Epidermal melanocyte (primary cell): Measurements from ENCODE around the gene POLR1F.
"Not testable (repeated sequence)": the region's sequence is repeated elsewhere in the genome, so short reads cannot be mapped to it uniquely, and the experiment has no call there.

Experiments used
- DNase-seq: peaks from one replicate; pipeline ENCODE4 v3.0.0; 2011; ENCODE audit warnings: low spot score; ENCODE audit not compliant: insufficient read length

The POLR1F gene, protein sequence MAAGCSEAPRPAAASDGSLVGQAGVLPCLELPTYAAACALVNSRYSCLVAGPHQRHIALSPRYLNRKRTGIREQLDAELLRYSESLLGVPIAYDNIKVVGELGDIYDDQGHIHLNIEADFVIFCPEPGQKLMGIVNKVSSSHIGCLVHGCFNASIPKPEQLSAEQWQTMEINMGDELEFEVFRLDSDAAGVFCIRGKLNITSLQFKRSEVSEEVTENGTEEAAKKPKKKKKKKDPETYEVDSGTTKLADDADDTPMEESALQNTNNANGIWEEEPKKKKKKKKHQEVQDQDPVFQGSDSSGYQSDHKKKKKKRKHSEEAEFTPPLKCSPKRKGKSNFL

DNA sequence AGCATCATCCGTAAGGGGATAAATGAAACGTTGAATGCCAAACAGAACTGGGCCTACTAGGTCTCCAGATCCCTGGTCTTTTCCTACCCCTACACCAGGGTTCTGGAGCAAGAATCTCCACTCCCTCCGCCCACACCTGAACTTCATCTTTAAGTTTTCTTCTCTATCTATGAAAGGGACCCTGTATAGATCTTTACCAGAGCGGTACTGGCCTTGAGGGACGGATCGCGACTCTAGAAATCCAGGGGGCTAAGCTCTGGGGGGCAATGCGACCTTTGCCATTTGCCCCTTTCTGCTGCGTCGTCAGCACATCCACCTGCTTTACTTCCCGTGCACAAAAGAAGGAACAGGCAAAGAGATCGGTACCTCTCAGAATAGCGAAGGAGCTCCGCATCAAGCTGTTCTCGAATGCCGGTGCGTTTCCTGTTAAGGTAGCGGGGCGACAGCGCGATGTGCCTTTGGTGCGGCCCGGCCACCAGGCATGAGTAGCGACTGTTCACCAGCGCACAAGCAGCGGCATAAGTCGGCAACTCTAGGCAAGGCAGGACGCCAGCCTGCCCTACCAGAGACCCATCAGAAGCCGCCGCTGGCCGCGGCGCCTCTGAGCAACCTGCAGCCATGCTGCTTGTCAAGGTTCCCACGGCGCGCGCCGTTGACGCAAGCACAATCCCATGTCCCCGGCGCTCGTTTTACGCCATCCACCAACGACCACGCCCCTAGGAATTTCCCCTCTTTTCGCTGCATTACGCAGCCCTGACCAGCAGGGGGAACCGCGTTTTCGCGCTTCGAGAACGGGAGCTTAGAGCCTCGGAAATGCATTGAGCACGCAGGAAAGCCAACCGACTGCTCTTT lies at the start of gene POLR1F:
TSS of gene POLR1F (minus strand) at position 641 of the 852 bp plus-strand sequence. CDS start at position 620, 21 bp downstream.
- peak; percentile 79 for DNase-seq

DNA sequence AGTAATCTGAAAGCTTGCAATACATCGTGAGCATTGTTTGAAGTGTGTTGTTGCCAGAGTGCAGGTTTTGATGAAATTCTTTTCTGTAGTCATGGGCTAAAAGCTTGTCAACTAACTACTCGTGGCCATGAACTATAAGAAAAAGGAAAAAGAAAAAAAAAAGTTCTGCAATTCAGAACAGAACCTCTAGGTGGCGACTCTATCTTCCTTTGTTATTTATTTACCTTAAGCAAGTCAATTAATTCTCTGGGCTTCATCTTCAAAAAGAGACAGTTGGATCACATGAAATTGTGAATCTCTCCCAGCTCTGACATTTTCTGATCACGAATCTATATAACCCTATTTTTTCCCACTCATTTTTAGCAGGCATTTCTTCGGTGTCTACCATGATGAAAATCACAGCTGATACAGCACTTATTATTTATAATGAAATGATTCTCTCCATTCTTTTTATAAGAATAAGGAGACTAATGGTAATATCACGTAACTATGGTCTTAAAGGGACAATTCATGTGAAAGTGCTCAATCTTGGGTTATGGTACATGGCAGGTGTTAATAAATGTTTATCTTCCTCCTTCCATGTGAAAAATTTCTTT lies 45.8 kb upstream of the POLR1F start:
- DNase-seq, result no peak

DNA sequence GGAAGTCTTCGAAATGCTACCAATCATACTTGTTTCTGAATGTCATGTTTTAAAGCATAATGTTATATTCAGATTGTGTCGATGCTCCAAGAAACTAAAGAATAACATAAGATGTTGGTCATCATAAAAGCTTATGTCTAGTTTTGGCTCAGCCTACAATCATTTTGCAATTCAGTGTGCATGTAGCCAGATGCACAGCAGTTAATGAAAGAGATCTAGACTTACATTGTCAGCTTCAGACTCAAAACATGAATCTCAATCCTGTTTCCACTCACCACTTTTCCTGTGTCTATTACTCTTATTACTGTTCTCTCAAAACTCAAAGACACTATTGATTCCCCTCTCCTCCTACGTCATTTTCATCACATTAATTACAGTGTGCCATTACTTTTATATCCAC lies 43.2 kb upstream of the POLR1F start:
- DNase-seq, result no peak

DNA sequence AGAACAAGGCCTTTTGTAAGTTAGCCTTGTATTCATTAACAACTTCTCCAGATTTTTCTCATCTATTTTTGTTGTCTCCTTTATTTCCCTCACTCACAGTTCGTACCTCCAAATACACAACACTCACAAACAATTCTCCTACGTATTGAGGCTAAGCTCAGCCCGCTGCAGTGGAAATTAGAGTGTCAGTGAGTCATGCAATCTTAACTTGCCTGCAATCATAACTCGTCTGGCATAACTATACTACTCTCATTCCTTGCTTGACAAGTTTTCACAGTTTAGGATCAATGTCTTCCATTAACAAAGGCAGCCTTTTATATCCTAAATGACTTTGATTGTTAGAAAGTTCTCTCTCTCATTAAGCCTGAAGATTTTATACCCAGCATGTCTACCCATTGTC lies 40.8 kb upstream of the POLR1F start:
- no peak for DNase-seq

DNA sequence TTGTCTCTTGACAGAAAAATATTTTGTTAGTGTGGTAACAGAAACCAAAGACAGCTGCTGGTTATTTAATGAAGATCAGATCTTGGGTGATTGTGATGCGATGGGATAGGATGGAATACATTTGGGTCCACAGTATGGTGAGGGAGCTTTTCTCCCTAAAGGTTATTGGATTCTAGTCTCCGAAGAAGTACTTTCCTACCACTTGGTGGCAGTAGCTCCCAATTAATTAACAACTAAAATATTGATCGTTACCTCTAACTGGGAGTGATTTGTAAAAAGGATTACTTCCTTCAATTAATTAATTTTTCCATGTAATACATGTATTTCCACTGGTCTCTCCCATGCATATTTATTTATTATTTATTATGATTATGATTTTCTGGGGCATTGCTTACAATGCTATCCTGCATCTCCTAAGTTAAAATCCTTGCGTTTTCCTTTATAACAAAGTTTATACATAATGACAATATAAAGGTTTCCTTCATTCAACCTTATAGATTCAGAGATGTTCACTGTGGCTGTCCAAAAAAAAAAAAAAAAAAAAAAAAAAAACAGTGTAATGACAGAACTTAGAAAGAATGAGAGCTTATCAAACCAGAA lies 39.0 kb upstream of the POLR1F start:
- no peak for DNase-seq

DNA sequence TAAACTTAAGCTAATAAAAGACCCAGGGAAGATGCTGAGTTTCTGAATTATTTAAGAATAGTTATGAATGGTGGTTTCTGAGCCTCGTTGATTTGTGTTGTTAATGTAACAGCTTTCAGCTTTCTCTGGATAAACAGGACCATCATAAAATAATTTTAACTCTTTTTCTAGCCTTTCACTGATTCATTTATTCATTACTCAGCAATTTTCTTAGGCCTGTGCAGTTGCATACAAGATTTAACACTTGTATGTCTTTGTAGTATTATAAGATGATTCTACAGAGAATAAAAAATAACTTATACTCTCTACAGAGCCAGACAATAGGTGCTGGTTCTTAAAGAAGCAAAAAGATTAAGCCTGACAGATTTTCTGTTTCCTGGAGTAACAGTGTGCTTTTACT lies 35.2 kb upstream of the POLR1F start:
- DNase-seq, result no peak

DNA sequence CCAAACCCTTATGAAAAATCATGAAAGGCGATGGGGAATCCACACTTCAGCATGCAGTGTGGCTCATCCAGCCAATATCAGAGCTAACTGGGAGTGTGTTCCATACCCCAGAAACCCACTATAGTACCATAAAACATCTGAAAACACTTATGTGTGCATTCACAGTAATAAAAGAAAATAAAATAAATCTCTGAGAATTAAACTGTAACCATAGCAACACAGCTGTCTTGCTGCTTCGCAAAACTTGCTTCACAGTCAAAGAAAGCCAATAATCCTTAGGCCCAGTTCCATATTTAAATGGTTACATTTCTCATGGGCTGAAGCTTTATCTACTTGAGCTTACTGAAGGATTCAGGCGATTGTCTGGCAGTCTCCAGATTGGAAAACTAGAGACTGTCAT lies 19.9 kb upstream of the POLR1F start:
- no peak for DNase-seq

DNA sequence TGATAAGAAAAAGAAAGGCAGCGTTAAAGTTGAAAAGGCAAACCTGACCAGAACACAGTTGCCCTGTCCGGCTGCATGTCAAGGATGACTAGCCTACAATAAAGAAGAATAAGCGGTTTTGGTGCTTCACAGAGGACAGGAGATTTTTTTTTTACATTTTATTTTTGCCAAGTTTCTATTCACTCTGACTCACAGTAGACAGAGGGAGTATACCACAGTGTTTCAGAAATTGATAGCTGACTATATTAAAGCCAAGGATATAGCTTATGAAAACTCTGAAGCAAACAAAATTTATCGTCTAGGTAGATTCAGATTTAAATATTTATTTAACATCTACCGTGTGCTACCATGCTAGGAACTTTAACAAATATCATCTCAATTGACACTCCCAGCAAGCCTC lies 16.9 kb upstream of the POLR1F start:
- no peak for DNase-seq

DNA sequence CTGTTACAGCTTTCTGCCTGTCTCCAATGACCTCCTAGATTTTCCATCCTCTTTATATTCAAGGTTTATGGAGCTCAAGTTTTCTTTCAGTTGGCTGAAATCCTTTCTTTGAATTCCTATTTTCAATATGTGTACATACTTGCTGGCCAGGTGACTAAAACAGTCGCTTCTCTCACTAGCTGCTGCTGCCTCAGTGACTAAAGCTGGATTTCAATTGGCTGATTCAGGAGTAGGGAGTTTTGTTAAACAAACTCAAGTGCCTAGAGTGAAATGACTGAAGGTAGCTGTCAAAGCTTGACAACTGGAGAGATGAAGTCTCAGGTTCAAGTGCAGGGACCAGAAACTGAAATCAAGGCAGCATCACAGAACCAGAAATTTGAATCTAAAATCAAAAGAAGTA lies 6.7 kb upstream of the POLR1F start:
- no peak for DNase-seq

DNA sequence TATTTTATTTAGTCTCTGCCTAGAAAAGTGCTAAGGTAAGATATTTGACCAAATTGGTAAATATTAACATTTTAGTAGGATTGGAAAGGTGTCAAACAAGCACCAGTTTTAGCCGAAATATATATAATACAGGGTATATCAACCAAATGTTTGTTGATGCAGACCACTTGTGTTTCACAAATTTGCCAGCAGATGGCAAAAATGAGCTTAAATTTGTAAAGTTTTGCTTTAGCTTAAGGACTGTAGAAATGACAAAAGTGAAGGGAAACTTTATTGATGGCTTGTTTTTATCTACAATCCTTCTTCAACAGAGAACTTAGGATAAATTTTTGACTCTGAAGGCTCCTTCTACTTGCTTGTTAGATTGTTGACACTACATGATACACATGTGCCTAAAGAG lies 4.8 kb upstream of the POLR1F start:
- DNase-seq, result no peak

DNA sequence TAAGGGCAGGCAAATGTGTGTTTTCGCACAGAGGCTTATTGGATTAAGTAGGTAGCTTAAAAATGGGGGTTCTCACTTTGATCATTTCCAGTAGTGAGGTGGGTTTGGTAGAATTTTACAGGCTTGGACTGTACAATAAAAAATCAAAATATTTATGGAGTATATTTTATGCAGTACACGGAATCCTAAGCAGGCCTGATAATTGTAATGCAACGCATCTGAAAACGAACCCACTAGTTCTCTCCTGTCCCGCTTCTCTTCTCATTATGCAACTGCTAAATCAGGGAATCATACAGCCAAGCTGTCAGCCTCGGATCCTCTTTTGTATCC lies 377 bp upstream of the POLR1F start:
- no peak for DNase-seq

DNA sequence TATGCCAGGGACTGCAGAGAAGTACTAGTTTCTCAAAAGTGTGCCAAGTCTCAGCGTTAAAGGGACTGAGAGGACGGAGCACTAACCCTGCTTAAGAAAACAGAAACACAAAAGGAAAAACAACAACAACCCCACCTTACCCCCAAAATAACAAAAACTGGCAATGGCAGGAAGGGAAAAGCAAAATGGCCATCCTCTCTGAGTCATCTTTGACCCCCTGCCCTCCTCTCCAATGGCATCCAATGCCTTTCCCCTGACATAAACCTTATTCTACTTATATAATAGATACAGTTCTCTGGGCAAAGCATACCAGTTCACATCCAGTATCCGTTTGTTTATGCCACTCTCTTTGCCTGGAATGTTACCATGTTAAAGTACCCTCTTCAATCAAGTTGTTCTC lies 1.6 kb downstream of the POLR1F start:
- no peak for DNase-seq

DNA sequence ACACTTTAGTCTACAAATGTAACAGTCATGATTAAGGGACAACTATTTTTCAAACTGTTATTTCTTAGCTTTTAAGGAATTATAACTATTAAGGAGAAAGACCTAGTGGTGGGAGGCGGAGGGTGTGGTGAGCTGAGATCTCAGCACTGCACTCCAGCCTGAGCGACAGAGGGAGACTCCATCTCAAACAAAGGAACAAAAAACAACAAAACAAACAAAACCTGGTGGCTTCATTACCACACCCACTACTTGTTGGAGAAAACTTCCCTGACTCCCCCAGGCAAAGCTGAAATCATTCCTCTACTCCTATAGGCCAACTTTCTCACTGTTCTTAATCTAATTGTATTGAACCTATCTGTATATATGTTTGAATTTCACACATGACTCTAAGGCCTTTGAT lies 3.2 kb downstream of the POLR1F start:
- DNase-seq, result no peak

DNA sequence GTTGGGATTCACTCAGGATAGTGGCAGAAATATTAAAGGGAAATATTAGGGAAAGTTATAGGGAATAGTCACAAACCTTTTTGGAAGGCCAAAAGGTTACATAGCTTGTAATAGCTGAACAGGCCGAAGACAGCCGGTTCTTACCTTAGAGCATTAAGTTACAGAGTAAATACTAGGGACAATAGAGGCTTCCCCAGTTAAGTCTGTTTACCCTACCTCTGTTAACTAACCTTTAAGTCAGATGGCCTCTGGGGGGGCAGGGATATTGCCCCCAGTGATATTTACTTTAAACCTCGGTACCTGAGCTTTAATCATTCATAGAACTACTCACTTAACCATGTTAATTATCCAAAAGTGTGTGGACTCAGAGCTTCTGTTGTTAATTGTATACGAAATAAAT lies 7.4 kb downstream of the POLR1F start:
- DNase-seq, result no peak

DNA sequence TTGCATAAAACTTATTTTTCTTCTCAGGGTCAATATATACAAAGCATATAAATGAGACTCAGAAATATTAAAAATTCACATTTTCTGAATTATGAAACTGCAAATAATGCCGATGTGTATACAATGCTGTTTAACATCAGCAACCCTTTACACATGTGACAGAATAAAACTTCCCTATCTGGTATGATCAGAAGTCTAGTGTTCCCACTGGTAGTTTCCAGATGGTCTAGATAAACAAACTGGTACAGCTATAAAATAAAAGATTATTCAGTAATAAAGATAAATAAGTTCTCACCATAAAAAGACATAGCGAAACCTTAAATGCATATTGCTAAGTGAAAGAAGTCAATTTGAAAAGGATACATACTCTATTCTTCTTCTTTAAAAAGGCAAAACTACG lies 7.9 kb downstream of the POLR1F start:
- no peak for DNase-seq

DNA sequence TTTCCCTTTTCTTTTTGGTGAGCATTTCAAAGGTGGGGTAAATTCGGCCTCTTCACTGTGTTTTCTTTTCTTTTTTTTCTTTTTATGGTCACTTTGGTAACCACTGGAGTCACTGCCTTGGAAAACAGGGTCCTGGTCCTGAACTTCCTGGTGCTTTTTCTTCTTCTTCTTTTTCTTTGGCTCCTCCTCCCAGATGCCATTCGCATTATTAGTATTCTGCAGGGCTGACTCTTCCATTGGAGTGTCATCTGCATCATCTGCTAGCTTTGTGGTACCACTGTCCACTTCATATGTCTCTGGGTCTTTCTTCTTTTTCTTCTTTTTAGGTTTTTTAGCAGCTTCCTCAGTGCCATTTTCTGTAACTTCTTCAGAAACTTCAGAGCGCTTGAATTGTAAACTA lies 10.5 kb downstream of the POLR1F start:
- DNase-seq, result no peak

DNA sequence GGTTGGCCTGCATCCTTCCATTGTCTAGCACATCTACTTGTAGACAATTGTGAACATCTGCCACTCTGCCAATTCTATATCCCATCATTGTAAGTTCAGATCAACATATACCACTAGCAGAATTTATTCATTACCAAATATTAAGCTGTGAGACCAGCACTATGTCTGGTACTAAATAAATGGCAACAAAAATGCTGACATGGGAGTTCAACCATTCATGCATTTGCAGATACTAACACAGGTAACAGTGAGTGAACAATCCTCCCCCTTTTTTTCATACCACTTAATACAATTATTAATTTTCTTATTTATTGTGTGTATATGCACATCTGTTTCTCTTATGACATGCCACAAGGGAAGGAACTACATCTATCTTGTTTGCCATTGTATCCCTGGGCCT lies 11.9 kb downstream of the POLR1F start:
- no peak for DNase-seq

DNA sequence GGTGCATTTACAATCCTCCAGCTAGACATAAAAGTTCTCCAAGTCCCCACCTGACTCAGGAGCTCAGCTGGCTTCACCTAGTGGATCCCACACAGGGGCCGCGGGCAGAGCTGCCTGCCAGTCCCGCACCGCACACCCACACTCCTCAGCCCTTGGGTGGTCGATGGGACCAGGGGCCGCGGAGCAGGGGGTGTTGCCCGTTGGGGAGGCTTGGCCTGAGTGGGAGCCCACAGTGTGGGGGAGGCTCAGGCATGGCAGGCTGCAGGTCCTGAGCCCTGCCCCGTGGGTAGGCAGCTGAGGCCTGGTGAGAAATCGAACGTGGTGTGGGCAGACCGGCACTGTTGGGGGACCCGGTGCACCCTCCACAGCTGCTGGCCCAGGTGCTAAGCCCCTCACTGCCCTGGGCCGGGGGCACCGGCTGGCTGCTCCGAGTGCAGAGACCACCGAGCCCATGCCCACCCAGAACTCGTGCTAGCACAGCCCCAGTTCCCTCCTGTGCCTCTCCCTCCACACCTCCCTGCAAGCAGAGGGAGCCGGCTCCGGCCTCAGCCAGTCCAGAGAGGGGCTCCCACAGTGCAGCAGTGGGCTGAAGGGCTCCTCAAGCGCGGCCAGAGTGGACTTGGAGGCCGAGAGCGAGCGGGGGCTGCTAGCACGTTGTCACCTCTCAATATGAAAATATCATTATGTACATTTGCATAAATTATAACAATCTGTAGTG lies 16.6 kb downstream of the POLR1F start:
- DNase-seq, result no peak

DNA sequence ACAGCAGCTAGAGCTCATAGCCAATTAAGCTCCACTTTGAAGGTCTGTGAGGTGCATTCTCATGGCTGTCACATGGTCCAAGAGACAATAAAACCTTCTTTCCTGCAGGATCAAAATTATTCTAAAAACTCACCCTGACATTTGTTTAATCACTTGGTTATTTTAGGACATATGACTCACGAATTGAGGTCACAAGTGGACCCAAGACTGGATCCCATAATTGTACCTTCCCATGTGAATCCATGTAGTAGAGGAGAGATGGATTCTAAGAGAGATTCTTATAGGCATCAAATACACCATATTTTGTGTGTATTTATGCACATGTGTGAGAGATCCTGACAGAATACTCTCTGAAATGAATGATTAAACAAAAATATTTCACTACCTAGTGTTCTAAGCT lies 18.1 kb downstream of the POLR1F start:
- no peak for DNase-seq

DNA sequence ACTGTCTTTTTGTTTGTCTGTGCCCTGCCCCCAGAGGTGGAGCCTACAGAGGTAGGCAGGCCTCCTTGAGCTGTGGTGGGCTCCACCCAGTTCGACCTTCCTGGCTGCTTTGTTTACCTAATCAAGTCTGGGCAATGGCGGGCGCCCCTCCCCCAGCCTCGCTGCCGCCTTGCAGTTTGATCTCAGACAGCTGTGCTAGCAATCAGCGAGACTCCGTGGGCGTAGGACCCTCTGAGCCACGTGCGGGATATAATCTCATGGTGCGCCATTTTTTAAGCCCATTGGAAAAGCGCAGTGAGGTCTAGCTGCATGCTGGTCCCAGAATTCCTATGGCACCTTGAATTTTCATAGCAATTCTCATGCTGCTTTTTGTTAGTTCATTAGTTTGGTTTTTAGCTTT lies 19.7 kb downstream of the POLR1F start:
- DNase-seq, result not testable (repeated sequence)

DNA sequence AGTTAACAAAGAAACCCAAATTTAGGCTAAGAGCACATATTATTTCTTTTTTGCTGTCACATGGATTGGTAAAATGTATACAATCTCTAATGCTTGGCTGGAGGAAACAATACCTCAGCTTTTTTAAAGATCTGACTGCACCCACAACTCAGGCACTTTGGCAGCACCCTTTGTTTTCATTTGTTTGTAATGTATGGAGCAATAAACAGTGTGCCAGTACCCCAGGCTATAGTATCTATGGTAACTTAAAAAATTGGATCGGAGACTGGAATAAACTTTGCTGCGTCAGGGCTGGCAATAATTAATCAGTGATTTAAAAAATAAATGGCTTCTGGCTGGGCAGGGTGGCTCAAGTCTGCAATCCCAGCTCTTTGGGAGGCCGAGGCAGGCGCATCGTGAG lies 27.2 kb downstream of the POLR1F start:
- no peak for DNase-seq

DNA sequence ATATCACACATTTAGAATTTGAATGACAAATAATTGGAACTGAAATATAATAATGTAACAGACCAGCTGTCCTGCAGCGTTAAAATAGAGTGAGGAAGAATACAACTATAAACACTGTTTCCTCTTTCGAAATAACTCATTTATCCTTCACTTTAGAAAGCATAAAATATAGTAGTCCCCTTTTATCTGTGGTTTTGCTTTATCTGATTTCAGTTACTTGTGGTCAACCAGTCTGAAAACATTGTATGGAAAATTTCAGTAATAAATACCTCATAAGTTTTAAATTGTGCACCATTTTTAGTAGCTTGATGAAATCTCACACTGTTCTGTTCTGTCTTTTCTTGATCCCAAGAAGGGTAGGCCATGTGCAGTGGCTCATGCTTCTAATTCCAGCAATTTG lies 31.7 kb downstream of the POLR1F start:
- DNase-seq, result no peak
